Trophoblast cell (in vitro differentiated cells and primary cell): Measurements from ENCODE around the gene CFAP57.
A peak's percentile ranks its signal among the peaks of the same experiment; 100 is the strongest.

Experiments
- DNase-seq, 2 donors: peaks; one replicate each; pipeline ENCODE4 v3.0.0-alpha.2; 2016
- H2AFZ ChIP-seq: 2 replicates; pipeline ENCODE4 v1.6.1; 2013; ENCODE audit warnings: low read length, moderate library complexity, mild to moderate bottlenecking; ENCODE audit not compliant: insufficient read depth, poor library complexity
- H2AK5ac ChIP-seq: 2 replicates; pipeline ENCODE4 v1.6.1; 2013; ENCODE audit warnings: mild to moderate bottlenecking, low read length
- H2BK120ac ChIP-seq: 2 replicates; pipeline ENCODE4 v1.6.1; 2013; ENCODE audit warnings: low read length, mild to moderate bottlenecking, moderate library complexity; ENCODE audit not compliant: insufficient read depth, poor library complexity
- H2BK12ac ChIP-seq: 2 replicates; pipeline ENCODE4 v1.6.1; 2013; ENCODE audit warnings: mild to moderate bottlenecking, low read length, moderate library complexity
- H2BK5ac ChIP-seq: 2 replicates; pipeline ENCODE4 v1.6.1; 2013; ENCODE audit warnings: low read length, low read depth, moderate library complexity, mild to moderate bottlenecking; ENCODE audit not compliant: poor library complexity
- H3K14ac ChIP-seq: 2 replicates; pipeline ENCODE4 v1.6.1; 2013; ENCODE audit warnings: mild to moderate bottlenecking, low read length
- H3K18ac ChIP-seq: 2 replicates; pipeline ENCODE4 v1.6.1; 2013; ENCODE audit warnings: mild to moderate bottlenecking, low read length
- H3K23ac ChIP-seq: 2 replicates; pipeline ENCODE4 v1.6.1; 2013; ENCODE audit warnings: low read length
- H3K27ac ChIP-seq: 2 replicates; pipeline ENCODE4 v1.5.1; 2013; ENCODE audit warnings: low read depth, mild to moderate bottlenecking, inconsistent platforms, low read length, moderate library complexity
- H3K27me3 ChIP-seq: 2 replicates; pipeline ENCODE4 v1.6.1; 2013; ENCODE audit warnings: inconsistent platforms, mild to moderate bottlenecking, low read length, moderate library complexity; ENCODE audit not compliant: insufficient read depth
- H3K36me3 ChIP-seq, 2 experiments: 1 replicate in 1 of 2; 2 replicates in 1 of 2; pipeline ENCODE4 v1.6.1; 2013; ENCODE audit warnings: low read length in 2 of 2, mild to moderate bottlenecking in 2 of 2, moderate library complexity in 1 of 2; ENCODE audit not compliant: insufficient read depth in 2 of 2, control insufficient read depth in 1 of 2
- H3K4ac ChIP-seq: 2 replicates; pipeline ENCODE4 v1.6.1; 2013; ENCODE audit warnings: low read depth, mild to moderate bottlenecking, low read length, moderate library complexity
- H3K4me1 ChIP-seq, 2 experiments: 1 replicate in 1 of 2; 2 replicates in 1 of 2; pipeline ENCODE4 v1.6.1; 2013; ENCODE audit warnings: low read length in 2 of 2, mild to moderate bottlenecking in 2 of 2, moderate library complexity in 1 of 2; ENCODE audit not compliant: insufficient read depth in 2 of 2, control insufficient read depth in 1 of 2
- H3K4me2 ChIP-seq: 2 replicates; pipeline ENCODE4 v1.6.1; 2013; ENCODE audit warnings: inconsistent platforms, mild to moderate bottlenecking, low read length, moderate library complexity
- H3K4me3 ChIP-seq: 2 replicates; pipeline ENCODE4 v1.5.1; 2013; ENCODE audit warnings: mild to moderate bottlenecking, low read depth, low read length, inconsistent platforms
- H3K79me1 ChIP-seq: one replicate; pipeline ENCODE4 v1.6.1; 2013; ENCODE audit warnings: low read length
- H3K79me2 ChIP-seq: 2 replicates; pipeline ENCODE4 v1.6.1; 2013; ENCODE audit warnings: low read length, mild to moderate bottlenecking; ENCODE audit not compliant: control insufficient read depth, insufficient read depth, poor library complexity
- H3K9ac ChIP-seq: 2 replicates; pipeline ENCODE4 v1.6.1; 2013; ENCODE audit warnings: mild to moderate bottlenecking, low read length
- H3K9me3 ChIP-seq: 2 replicates; pipeline ENCODE4 v1.6.1; 2013; ENCODE audit warnings: low read depth, mild to moderate bottlenecking, control low read depth, inconsistent platforms, low read length; ENCODE audit not compliant: insufficient read depth
- H4K12ac ChIP-seq: 2 replicates; pipeline ENCODE4 v1.6.1; 2013; ENCODE audit warnings: low read depth, mild to moderate bottlenecking, low read length, moderate library complexity
- H4K8ac ChIP-seq: 2 replicates; pipeline ENCODE4 v1.6.1; 2013; ENCODE audit warnings: low read depth, mild to moderate bottlenecking, low read length, moderate library complexity
- H4K91ac ChIP-seq: one replicate; pipeline ENCODE4 v1.6.1; 2013; ENCODE audit warnings: low read depth, mild to moderate bottlenecking, low read length, moderate library complexity
- WGBS: extraction: QIAGEN DNeasy Blood & Tissue Kit; methylation state at CpG from one replicate; pipeline ENCODE4 v1.1.7; 2013; ENCODE audit warnings: missing lambda C conversion rate; ENCODE audit not compliant: insufficient read length, insufficient coverage; ENCODE audit errors: extremely low coverage; 5-methylcytosine and 5-hydroxymethylcytosine counted together

The CFAP57 gene

DNA sequence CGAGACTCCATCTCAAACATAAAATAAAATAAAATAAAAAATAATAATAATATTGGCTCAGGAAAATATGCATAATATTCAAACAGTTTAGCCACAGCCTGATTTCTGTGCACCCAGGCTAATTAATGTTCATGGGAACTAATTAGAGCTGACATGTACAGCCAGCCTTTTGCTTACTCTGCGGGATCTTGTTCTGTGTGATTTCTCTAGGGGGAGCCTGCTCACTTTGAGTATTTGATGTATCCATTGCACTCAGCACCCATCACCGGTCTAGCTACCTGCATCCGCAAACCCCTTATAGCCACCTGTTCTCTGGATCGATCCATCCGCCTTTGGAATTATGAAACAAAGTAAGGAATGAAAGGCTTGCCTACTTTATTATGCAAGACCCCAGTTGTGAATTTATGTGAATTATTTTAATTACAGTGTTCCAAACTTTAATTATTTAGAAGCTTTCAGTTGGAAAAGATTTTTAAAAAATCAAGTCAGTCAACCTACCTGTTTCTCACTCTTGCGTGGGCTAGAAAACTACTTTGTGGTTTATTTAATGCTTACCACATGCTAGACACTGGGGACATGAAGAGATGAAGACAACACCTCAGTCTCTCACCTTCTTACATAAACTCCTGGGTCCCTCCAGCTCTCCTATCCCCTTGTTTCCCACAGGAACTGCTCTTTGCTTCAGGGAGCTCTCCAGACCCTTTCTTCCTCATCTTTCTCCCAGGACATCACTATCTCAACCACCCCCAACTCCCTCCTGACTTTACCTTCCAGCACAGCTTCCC is 25.4 kb downstream of the CFAP57 start:
- Histone ChIP-seq H4K8ac (no peak overlapping the region), H2AFZ (no peak overlapping the region), H2BK5ac (no peak overlapping the region), H3K36me3 (no peaks in the 10 kb centered on the region), H3K4me3 (no peak overlapping the region), H3K18ac (no peak overlapping the region), H3K4me2 (no peak overlapping the region), H3K27me3 (no peaks in the 10 kb centered on the region), H3K4me1 (peaks cover 2 to 4% of the 10 kb centered on the region in 2 experiments), H3K4ac (no peak overlapping the region), H3K79me2 (no peaks in the 10 kb centered on the region), H2BK12ac (peak overlapping the region; percentile 28), H4K91ac (peak overlapping the region; percentile 7), H3K27ac (no peak overlapping the region), H3K23ac (no peak overlapping the region), H4K12ac (no peak overlapping the region), H2AK5ac (no peak overlapping the region), H3K79me1 (no peaks in the 10 kb centered on the region), H3K14ac (no peak overlapping the region), H3K9me3 (no peaks in the 10 kb centered on the region), H2BK120ac (no peak overlapping the region), H3K9ac (no peak overlapping the region)
- WGBS, result no CpG with 5 or more reads among the region's 7 CpGs
- DNase-seq, result no peak

DNA sequence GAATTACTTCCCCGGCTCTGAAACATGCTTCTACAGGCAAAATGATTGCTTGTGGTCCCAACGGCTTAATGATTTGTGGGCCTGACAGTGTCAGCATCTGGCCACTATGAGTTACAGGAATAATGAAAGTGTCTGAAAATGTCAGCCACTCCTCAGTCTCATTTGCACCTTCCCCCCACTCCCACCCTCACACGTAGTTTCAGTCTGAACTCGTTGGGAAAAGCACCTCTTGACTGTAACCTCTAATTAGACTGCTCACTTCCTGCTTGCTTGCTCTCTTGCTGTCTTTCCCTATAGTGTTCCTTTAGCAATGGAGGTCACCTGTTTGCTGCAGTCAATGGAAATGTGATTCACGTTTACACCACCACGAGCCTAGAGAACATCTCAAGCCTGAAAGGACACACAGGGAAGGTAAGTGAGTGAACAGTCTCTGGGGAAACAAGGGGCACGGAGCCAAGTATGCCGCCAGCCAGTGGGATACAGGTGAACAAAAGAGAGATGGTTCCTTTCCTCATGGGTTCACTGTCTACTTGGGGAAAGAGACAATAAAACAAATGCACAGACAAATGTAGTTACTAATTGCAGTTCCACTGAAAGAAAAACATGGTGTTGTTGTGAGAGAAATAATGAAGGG is 27.1 kb downstream of the CFAP57 start:
- Histone ChIP-seq H3K4ac (no peak overlapping the region), H2AFZ (no peak overlapping the region), H2BK5ac (no peak overlapping the region), H3K79me1 (no peaks in the 10 kb centered on the region), H3K4me2 (no peak overlapping the region), H4K12ac (no peak overlapping the region), H3K36me3 (no peaks in the 10 kb centered on the region), H3K14ac (no peak overlapping the region), H3K27me3 (no peaks in the 10 kb centered on the region), H2BK120ac (no peak overlapping the region), H4K91ac (no peak overlapping the region), H3K23ac (no peak overlapping the region), H3K79me2 (no peaks in the 10 kb centered on the region), H4K8ac (no peak overlapping the region), H3K9me3 (no peaks in the 10 kb centered on the region), H3K9ac (no peak overlapping the region), H2AK5ac (no peak overlapping the region), H2BK12ac (no peak overlapping the region), H3K27ac (no peak overlapping the region), H3K4me1 (peaks cover 2 to 4% of the 10 kb centered on the region in 2 experiments), H3K18ac (no peak overlapping the region), H3K4me3 (no peak overlapping the region)
- DNase-seq, result no peak
- WGBS, result no CpG with 5 or more reads among the region's 8 CpGs

DNA sequence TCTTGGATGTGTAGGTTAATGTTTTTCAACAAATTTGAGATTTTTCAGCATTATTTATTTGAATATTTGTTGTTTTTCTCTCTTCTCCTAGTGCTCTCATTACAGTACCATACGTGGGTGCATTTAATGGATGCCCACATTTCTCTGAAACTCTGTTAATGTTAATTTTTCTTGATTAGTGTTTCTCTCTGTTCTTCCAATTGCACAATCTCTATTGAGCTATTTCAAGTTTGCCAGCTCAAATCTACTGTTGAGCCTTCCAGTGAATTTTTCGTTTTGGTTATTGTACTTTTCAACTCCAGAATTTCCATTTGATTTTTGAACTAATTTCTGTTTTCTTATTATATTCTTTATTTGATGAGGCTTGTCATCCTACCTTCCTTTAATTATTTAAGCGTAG is 31.7 kb downstream of the CFAP57 start:
- H3K36me3 ChIP-seq, result no peaks in the 10 kb centered on the region
- H3K4me1 ChIP-seq, result peaks cover 24 to 29% of the 10 kb centered on the region in 2 experiments
- H3K14ac ChIP-seq, result no peak overlapping the region
- no peak overlapping the region for H3K4ac ChIP-seq
- H2AK5ac ChIP-seq, result no peak overlapping the region
- no peak overlapping the region for H2BK120ac ChIP-seq
- WGBS, result no CpG with 5 or more reads among the region's 3 CpGs
- H2BK12ac ChIP-seq, result no peak overlapping the region
- H2BK5ac ChIP-seq, result no peak overlapping the region
- H2AFZ ChIP-seq, result no peak overlapping the region
- H3K79me2 ChIP-seq, result peaks cover 5% of the 10 kb centered on the region
- H4K91ac ChIP-seq, result no peak overlapping the region
- no peak for DNase-seq
- H3K9ac ChIP-seq, result no peak overlapping the region
- H3K27me3 ChIP-seq, result no peaks in the 10 kb centered on the region
- no peak overlapping the region for H4K8ac ChIP-seq
- H3K18ac ChIP-seq, result no peak overlapping the region
- no peak overlapping the region for H3K23ac ChIP-seq
- H3K79me1 ChIP-seq, result peaks cover 28% of the 10 kb centered on the region
- no peak overlapping the region for H3K4me2 ChIP-seq
- H3K4me3 ChIP-seq, result no peak overlapping the region
- no peak overlapping the region for H4K12ac ChIP-seq
- H3K27ac ChIP-seq, result no peak overlapping the region
- peaks cover 2% of the 10 kb centered on the region for H3K9me3 ChIP-seq

DNA sequence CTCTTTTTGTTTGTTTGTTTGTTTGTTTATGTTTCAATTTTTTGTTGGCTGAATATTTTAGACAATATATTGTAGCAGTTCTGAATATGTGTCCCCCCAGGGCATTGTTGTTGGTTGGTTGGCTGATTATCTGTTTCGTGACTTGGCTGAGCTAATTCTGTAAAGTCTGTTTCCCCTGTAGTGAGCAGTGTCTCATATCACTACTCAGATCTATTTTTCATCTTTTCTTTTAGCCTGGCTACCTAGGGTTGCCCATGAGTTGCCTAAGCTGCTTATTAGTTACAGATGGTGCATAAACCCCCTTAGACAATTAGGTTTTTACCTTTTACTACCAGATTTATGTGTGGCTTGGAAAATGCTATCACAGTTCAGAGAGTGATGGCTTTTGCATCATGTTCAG is 32.3 kb downstream of the CFAP57 start:
- no peaks in the 10 kb centered on the region for H3K27me3 ChIP-seq

More for the DNA sequence above, 32.3 kb downstream of the CFAP57 start:
- Histone ChIP-seq H3K4me2 (no peak overlapping the region), H3K4me3 (no peak overlapping the region), H3K36me3 (no peaks in the 10 kb centered on the region), H3K4me1 (peaks cover 24 to 29% of the 10 kb centered on the region in 2 experiments), H3K79me1 (peaks cover 28% of the 10 kb centered on the region), H2AK5ac (no peak overlapping the region), H2BK5ac (no peak overlapping the region), H3K4ac (no peak overlapping the region), H2BK120ac (peak overlapping the region; percentile 64), H2AFZ (no peak overlapping the region), H3K18ac (no peak overlapping the region), H3K79me2 (peaks cover 5% of the 10 kb centered on the region), H2BK12ac (peak overlapping the region; percentile 96), H4K91ac (peak overlapping the region; percentile 85), H3K9me3 (peaks cover 2% of the 10 kb centered on the region), H3K23ac (no peak overlapping the region), H3K27ac (no peak overlapping the region), H4K8ac (no peak overlapping the region), H3K9ac (no peak overlapping the region), H4K12ac (no peak overlapping the region), H3K14ac (no peak overlapping the region)
- DNase-seq, result no peak
- no CpG with 5 or more reads among the region's 1 CpG for WGBS
